ENCODE data around the gene STAC3. TPM values are rescaled to one million over a fixed set of nuclear protein-coding genes. Genes with fewer than 3 reads are reported as not detected.

Gene STAC3
- polyA plus RNA-seq, 2 of the 4 experiments (the other 2 are of a cell fraction) = 0.40 to 0.43 TPM

- Histone ChIP-seq H3K4me2 (no peak overlapping the region), H3K9me3 (no peaks in the 10 kb centered on the region), H3K27ac (no peak overlapping the region), H3K4me1 (peaks cover 4% of the 10 kb centered on the region; the same call in 1 of the 3 replicates), H3K4me3 (no peak overlapping the region)
- no peak for TF ChIP-seq CHD4 (IDR thresholded peaks at IDR 0.05; ENCODE audit: borderline replicate concordance)
- no peak for TF ChIP-seq FOSB (CRISPR knock-in tag; IDR thresholded peaks at IDR 0.05)
- no peak for TF ChIP-seq EP300 (IDR thresholded peaks at IDR 0.05)
- no peak for TF ChIP-seq MAFK (IDR thresholded peaks at IDR 0.05; ENCODE audit: partially characterized antibody)
- TF ChIP-seq ATOH8 (CRISPR knock-in tag; IDR thresholded peaks at IDR 0.05; ENCODE audit: low read depth) = no peak
- no peak for TF ChIP-seq ESRRA (IDR thresholded peaks at IDR 0.05; ENCODE audit: borderline replicate concordance, low read length)
- no peak for TF ChIP-seq BHLHE40 (IDR thresholded peaks at IDR 0.05; ENCODE audit: low read depth, low read length)
- TF ChIP-seq ZC3H11A (IDR thresholded peaks at IDR 0.05) = no peak
- no peak for TF ChIP-seq ZFP36 (IDR thresholded peaks at IDR 0.05; ENCODE audit: borderline replicate concordance, partially characterized antibody)
- TF ChIP-seq NR3C1 (IDR thresholded peaks at IDR 0.05) = no peak
- no peak for TF ChIP-seq HMGXB4 (CRISPR knock-in tag; IDR thresholded peaks at IDR 0.05; ENCODE audit: borderline replicate concordance)
- no peak for TF ChIP-seq RNF2 (IDR thresholded peaks at IDR 0.05; ENCODE audit: borderline replicate concordance, low read depth)
- TF ChIP-seq CEBPB (IDR thresholded peaks at IDR 0.05) = no peak
- TF ChIP-seq ZNF302 (CRISPR knock-in tag; IDR thresholded peaks at IDR 0.05) = no peak
- no peak for TF ChIP-seq MAX (IDR thresholded peaks at IDR 0.05)
- no peak for TF ChIP-seq BCL3 (IDR thresholded peaks at IDR 0.05)
- TF ChIP-seq KDM1A (IDR thresholded peaks at IDR 0.05; ENCODE audit: low read depth) = no peak
- no peak for TF ChIP-seq MAZ (IDR thresholded peaks at IDR 0.05; ENCODE audit: borderline replicate concordance, low read depth, low read length)
- no peak for TF ChIP-seq RFX5 (IDR thresholded peaks at IDR 0.05)
- TF ChIP-seq FOSL2 (IDR thresholded peaks at IDR 0.05) = no peak
- no peak for TF ChIP-seq FOSL2 (CRISPR knock-in tag; IDR thresholded peaks at IDR 0.05)
- ATAC-seq (no peak), FAIRE-seq (no peak), DNase-seq (ENCODE audit: low read depth in 1 of 2, low spot score in 1 of 2) (no peak)
- ChIA-PET POLR2A (no interaction called here), CTCF (interaction anchor here (1.0 to 12.1 kb wide), 8 partner anchors 10 to 210 kb away, joined by 3 to 131 read pairs (median 6); no protein-coding TSS in a partner anchor)
- WGBS (ENCODE audit: missing lambda C conversion rate) = 80% methylated on average over 7 of the region's 7 CpGs
Observed at GRCh38 chr12:57248934-57249742, 1.8 kb downstream of the STAC3 start.

- Histone ChIP-seq H3K27ac (no peak overlapping the region), H3K4me1 (peaks cover 16% of the 10 kb centered on the region; the same call in 2 of the 3 replicates), H3K9me3 (no peaks in the 10 kb centered on the region), H3K4me2 (no peak overlapping the region), H3K4me3 (no peak overlapping the region)
- no peak for TF ChIP-seq KDM5A (IDR thresholded peaks at IDR 0.05)
- TF ChIP-seq RCOR1 (IDR thresholded peaks at IDR 0.05; ENCODE audit: low read depth, low read length) = no peak
- no peak for TF ChIP-seq KDM1A (IDR thresholded peaks at IDR 0.05; ENCODE audit: low read depth)
- no peak for TF ChIP-seq CBX8 (IDR thresholded peaks at IDR 0.05)
- TF ChIP-seq ZNF302 (CRISPR knock-in tag; IDR thresholded peaks at IDR 0.05) = no peak
- 87% methylated on average over 1 of the region's 1 CpG for WGBS (ENCODE audit: missing lambda C conversion rate)
- no peak for DNase-seq (ENCODE audit: low read depth in 1 of 2, low spot score in 1 of 2)
- CTCF ChIA-PET = interaction anchor here (0.9 to 26.5 kb wide), 4 partner anchors 16 to 209 kb away, joined by 3 to 615 read pairs (median 70); partner anchors contain the start of gene NXPH4
- no peak for ATAC-seq
- FAIRE-seq = no peak
- POLR2A ChIA-PET = interaction anchor here (0.8 kb wide), 1 partner anchor 32 kb away, joined by 3 read pairs; no protein-coding TSS in a partner anchor
Observed at GRCh38 chr12:57247041-57247440, 3.9 kb downstream of the STAC3 start.
